Uterus (tissue), 2 donors: ENCODE measurements around the gene CD47.

ENCODE experiments used
- CTCF ChIP-seq, 4 experiments: fragments of 200-600 bp in 2 of 4; fragments of 450-650 bp in 2 of 4; sonication (generic) in 2 of 4; IDR thresholded peaks; one replicate each; pipeline ENCODE4 v1.5.1; 2016 to 2019; ENCODE audit warnings: antibody characterized with exemption in 4 of 4, mild to moderate bottlenecking in 2 of 4, moderate library complexity in 1 of 4
- POLR2A ChIP-seq, 2 donors: fragments of 450-650 bp; IDR thresholded peaks; one replicate each; pipeline ENCODE4 v1.6.1; 2016; ENCODE audit warnings: antibody characterized with exemption in 2 of 2, mild to moderate bottlenecking in 1 of 2, moderate library complexity in 1 of 2

- TF ChIP-seq POLR2A (IDR thresholded peaks at IDR 0.05) = no peak
- no peak for TF ChIP-seq CTCF (IDR thresholded peaks at IDR 0.05)
These were observed 30.5 kb downstream of the CD47 start for GRCh38 chr3:108060331-108060730.
